WTC11 (cell line): ENCODE results near the gene LMF1.

ENCODE experiments used
- SP1 ChIP-seq: sonication (generic); formaldehyde crosslinking; conservative IDR thresholded peaks from 2 replicates; pipeline ENCODE4 v1.8.1; 2022; ENCODE audit warnings: missing genetic modification reagents
- TP53 ChIP-seq: sonication (generic); formaldehyde crosslinking; IDR thresholded peaks from 2 replicates; pipeline ENCODE4 v1.8.1; 2023; ENCODE audit warnings: mild to moderate bottlenecking, missing genetic modification reagents
- ZNF671 ChIP-seq: fragments of 250-450 bp; sonication (Bioruptor Pico); IDR thresholded peaks from 2 replicates; pipeline ENCODE4 v1.8.0; 2021; ENCODE audit warnings: mild to moderate bottlenecking
- TF ChIP-seq, protein P1 (sequence below): sonication (generic); formaldehyde crosslinking; conservative IDR thresholded peaks from 2 replicates; pipeline ENCODE4 v1.8.1; 2022; ENCODE audit warnings: mild to moderate bottlenecking, missing genetic modification reagents
- TF ChIP-seq, protein P2 (sequence below): sonication (generic); formaldehyde crosslinking; IDR thresholded peaks from 2 replicates; pipeline ENCODE4 v1.8.1; 2023; ENCODE audit warnings: mild to moderate bottlenecking, missing genetic modification reagents
- TF ChIP-seq, protein P3 (sequence below): fragments of 200-600 bp; IDR thresholded peaks from 2 replicates; pipeline ENCODE4 v1.8.0; 2022; ENCODE audit warnings: antibody characterized with exemption
- TF ChIP-seq, protein P4 (sequence below): sonication (generic); formaldehyde crosslinking; IDR thresholded peaks from 2 replicates; pipeline ENCODE4 v1.8.1; 2023; ENCODE audit warnings: mild to moderate bottlenecking, missing genetic modification reagents, moderate library complexity
- TF ChIP-seq, protein P5 (sequence below): sonication (generic); formaldehyde crosslinking; IDR thresholded peaks from 2 replicates; pipeline ENCODE4 v1.8.1; 2023; ENCODE audit warnings: mild to moderate bottlenecking, missing genetic modification reagents

DNA sequence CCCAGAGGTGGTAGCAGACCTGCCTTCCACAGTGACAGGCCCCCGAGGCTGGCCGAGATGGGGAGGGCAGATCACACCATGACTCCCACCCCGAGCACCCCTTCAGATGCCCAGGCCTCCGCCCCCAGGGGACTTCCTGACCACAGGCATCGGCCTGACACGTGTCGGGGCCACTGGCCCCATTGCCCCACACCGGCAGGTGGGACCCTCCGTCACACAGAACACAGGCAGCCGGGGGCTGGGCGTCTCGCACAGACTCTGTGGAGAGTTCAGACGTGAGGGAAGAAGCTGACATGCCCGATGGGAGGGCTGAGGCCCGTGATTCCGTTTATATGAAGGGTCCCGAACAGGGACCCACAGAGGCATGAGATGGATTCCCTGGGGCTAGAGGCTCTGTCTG lies 118.9 kb downstream of the LMF1 start:
- TF ChIP-seq ZNF671 (CRISPR knock-in tag) (no peak), TP53 (CRISPR knock-in tag) (no peak), SP1 (CRISPR knock-in tag) (no peak)
- TF ChIP-seq, protein P1, sequence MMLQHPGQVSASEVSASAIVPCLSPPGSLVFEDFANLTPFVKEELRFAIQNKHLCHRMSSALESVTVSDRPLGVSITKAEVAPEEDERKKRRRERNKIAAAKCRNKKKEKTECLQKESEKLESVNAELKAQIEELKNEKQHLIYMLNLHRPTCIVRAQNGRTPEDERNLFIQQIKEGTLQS = no peak
- TF ChIP-seq, protein P2, sequence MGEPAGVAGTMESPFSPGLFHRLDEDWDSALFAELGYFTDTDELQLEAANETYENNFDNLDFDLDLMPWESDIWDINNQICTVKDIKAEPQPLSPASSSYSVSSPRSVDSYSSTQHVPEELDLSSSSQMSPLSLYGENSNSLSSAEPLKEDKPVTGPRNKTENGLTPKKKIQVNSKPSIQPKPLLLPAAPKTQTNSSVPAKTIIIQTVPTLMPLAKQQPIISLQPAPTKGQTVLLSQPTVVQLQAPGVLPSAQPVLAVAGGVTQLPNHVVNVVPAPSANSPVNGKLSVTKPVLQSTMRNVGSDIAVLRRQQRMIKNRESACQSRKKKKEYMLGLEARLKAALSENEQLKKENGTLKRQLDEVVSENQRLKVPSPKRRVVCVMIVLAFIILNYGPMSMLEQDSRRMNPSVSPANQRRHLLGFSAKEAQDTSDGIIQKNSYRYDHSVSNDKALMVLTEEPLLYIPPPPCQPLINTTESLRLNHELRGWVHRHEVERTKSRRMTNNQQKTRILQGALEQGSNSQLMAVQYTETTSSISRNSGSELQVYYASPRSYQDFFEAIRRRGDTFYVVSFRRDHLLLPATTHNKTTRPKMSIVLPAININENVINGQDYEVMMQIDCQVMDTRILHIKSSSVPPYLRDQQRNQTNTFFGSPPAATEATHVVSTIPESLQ (CRISPR knock-in tag) = no peak
- TF ChIP-seq, protein P3, sequence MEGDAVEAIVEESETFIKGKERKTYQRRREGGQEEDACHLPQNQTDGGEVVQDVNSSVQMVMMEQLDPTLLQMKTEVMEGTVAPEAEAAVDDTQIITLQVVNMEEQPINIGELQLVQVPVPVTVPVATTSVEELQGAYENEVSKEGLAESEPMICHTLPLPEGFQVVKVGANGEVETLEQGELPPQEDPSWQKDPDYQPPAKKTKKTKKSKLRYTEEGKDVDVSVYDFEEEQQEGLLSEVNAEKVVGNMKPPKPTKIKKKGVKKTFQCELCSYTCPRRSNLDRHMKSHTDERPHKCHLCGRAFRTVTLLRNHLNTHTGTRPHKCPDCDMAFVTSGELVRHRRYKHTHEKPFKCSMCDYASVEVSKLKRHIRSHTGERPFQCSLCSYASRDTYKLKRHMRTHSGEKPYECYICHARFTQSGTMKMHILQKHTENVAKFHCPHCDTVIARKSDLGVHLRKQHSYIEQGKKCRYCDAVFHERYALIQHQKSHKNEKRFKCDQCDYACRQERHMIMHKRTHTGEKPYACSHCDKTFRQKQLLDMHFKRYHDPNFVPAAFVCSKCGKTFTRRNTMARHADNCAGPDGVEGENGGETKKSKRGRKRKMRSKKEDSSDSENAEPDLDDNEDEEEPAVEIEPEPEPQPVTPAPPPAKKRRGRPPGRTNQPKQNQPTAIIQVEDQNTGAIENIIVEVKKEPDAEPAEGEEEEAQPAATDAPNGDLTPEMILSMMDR = no peak
- TF ChIP-seq, protein P4, sequence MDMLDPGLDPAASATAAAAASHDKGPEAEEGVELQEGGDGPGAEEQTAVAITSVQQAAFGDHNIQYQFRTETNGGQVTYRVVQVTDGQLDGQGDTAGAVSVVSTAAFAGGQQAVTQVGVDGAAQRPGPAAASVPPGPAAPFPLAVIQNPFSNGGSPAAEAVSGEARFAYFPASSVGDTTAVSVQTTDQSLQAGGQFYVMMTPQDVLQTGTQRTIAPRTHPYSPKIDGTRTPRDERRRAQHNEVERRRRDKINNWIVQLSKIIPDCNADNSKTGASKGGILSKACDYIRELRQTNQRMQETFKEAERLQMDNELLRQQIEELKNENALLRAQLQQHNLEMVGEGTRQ (CRISPR knock-in tag) = no peak
- TF ChIP-seq, protein P5, sequence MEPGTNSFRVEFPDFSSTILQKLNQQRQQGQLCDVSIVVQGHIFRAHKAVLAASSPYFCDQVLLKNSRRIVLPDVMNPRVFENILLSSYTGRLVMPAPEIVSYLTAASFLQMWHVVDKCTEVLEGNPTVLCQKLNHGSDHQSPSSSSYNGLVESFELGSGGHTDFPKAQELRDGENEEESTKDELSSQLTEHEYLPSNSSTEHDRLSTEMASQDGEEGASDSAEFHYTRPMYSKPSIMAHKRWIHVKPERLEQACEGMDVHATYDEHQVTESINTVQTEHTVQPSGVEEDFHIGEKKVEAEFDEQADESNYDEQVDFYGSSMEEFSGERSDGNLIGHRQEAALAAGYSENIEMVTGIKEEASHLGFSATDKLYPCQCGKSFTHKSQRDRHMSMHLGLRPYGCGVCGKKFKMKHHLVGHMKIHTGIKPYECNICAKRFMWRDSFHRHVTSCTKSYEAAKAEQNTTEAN (CRISPR knock-in tag) = no peak
